ENCODE data around the gene IL16. TPM values are rescaled to one million over a fixed set of nuclear protein-coding genes. Genes with fewer than 3 reads are reported as not detected.

IL16 gene
- total RNA-seq, 1 experiment from 2014 or later = not detected

- H3K27me3 Mint-ChIP-seq (ENCODE audit: unreplicated experiment) = no peaks in the 10 kb centered on the region
- no peak for TF ChIP-seq CTCF (IDR thresholded peaks at IDR 0.05; ENCODE audit: unreplicated experiment)
- BruUV-seq (replicated peaks) = no TSS peak
- peak overlapping the region; percentile 15 for H3K4me3 Mint-ChIP-seq (ENCODE audit: low read depth, unreplicated experiment)
- H3K9me3 Mint-ChIP-seq (ENCODE audit: low read depth, unreplicated experiment) = no peaks in the 10 kb centered on the region
- DNase-seq = peak; percentile 67
- intact Hi-C loops (cut with micrococcal nuclease; ENCODE audit: unreplicated experiment) = no loop called here
- no peak overlapping the region for H3K27ac Mint-ChIP-seq (ENCODE audit: unreplicated experiment)
- no peaks in the 10 kb centered on the region for H3K36me3 Mint-ChIP-seq (ENCODE audit: insufficient read depth, unreplicated experiment)
- CTCF ChIA-PET = interaction anchor here (1.2 kb wide), 1 partner anchor 47 kb away, joined by 5 read pairs; no protein-coding TSS in a partner anchor
- H3K4me1 Mint-ChIP-seq (ENCODE audit: low read depth, unreplicated experiment) = peaks cover 10% of the 10 kb centered on the region
Measured at GRCh38 chr15:81312790-81313543, 116.3 kb downstream of the IL16 start.

- H3K36me3 Mint-ChIP-seq (ENCODE audit: insufficient read depth, unreplicated experiment) = no peaks in the 10 kb centered on the region
- no peaks in the 10 kb centered on the region for H3K27me3 Mint-ChIP-seq (ENCODE audit: unreplicated experiment)
- CTCF ChIA-PET = interaction anchor here (1.2 kb wide), 1 partner anchor 47 kb away, joined by 5 read pairs; no protein-coding TSS in a partner anchor
- no peak overlapping the region for H3K4me3 Mint-ChIP-seq (ENCODE audit: low read depth, unreplicated experiment)
- H3K4me1 Mint-ChIP-seq (ENCODE audit: low read depth, unreplicated experiment) = peaks cover 10% of the 10 kb centered on the region
- TF ChIP-seq CTCF (IDR thresholded peaks at IDR 0.05; ENCODE audit: unreplicated experiment) = no peak
- no peak overlapping the region for H3K27ac Mint-ChIP-seq (ENCODE audit: unreplicated experiment)
- H3K9me3 Mint-ChIP-seq (ENCODE audit: low read depth, unreplicated experiment) = no peaks in the 10 kb centered on the region
- no peak for DNase-seq
- intact Hi-C loops (cut with micrococcal nuclease; ENCODE audit: unreplicated experiment) = no loop called here
- no TSS peak for BruUV-seq (replicated peaks)
Measured at GRCh38 chr15:81313686-81314085, 117.0 kb downstream of the IL16 start.

GRCh38 chr15:81314378-81314777 lies 117.7 kb downstream of the IL16 start:
- no peak for DNase-seq
- Mint-ChIP-seq H3K36me3 (ENCODE audit: insufficient read depth, unreplicated experiment) (no peaks in the 10 kb centered on the region), H3K9me3 (ENCODE audit: low read depth, unreplicated experiment) (no peaks in the 10 kb centered on the region), H3K27me3 (ENCODE audit: unreplicated experiment) (no peaks in the 10 kb centered on the region), H3K4me3 (ENCODE audit: low read depth, unreplicated experiment) (no peak overlapping the region), H3K27ac (ENCODE audit: unreplicated experiment) (no peak overlapping the region), H3K4me1 (ENCODE audit: low read depth, unreplicated experiment) (peaks cover 10% of the 10 kb centered on the region)
- CTCF ChIA-PET = no interaction called here
- no peak for TF ChIP-seq CTCF (IDR thresholded peaks at IDR 0.05; ENCODE audit: unreplicated experiment)
- BruUV-seq (replicated peaks) = no TSS peak
- intact Hi-C loops (cut with micrococcal nuclease; ENCODE audit: unreplicated experiment) = no loop called here

GRCh38 chr15:81315452-81316175 lies 118.9 kb downstream of the IL16 start:
- DNase-seq = no peak
- H3K4me1 Mint-ChIP-seq (ENCODE audit: low read depth, unreplicated experiment) = peaks cover 10% of the 10 kb centered on the region
- intact Hi-C loops (cut with micrococcal nuclease; ENCODE audit: unreplicated experiment) = no loop called here
- H3K9me3 Mint-ChIP-seq (ENCODE audit: low read depth, unreplicated experiment) = no peaks in the 10 kb centered on the region
- no peak overlapping the region for H3K27ac Mint-ChIP-seq (ENCODE audit: unreplicated experiment)
- BruUV-seq (replicated peaks) = no TSS peak
- no peak overlapping the region for H3K4me3 Mint-ChIP-seq (ENCODE audit: low read depth, unreplicated experiment)
- H3K27me3 Mint-ChIP-seq (ENCODE audit: unreplicated experiment) = no peaks in the 10 kb centered on the region
- no peak for TF ChIP-seq CTCF (IDR thresholded peaks at IDR 0.05; ENCODE audit: unreplicated experiment)
- no peaks in the 10 kb centered on the region for H3K36me3 Mint-ChIP-seq (ENCODE audit: insufficient read depth, unreplicated experiment)
- CTCF ChIA-PET = interaction anchor here (0.6 kb wide), 1 partner anchor 1066 kb away, joined by 3 read pairs; no protein-coding TSS in a partner anchor
